ENCODE results near the gene CDH12. TPM values are rescaled to one million over a fixed set of nuclear protein-coding genes. Genes with fewer than 3 reads are reported as not detected.

Gene CDH12
- total and polyA plus RNA-seq, 4 experiments from 2014 or later = not detected

DNA sequence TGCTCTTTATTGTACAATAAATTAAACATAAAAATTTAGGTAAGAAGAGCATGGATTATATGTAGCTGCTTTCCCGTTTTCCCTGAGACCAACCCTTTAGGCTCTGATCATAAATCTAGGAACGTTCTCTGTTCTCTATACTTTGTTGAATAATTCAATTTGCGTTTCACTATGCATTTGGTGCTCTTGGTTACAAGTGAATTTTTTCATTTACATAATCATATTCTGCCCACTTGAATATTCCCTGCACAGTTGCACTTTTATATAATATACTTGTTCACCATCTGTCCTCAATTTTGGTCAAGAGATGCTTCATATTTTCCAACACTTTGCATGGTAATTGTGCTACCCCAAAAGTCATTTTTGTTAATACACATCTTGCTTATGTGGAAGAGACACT, 741.8 kb downstream of the CDH12 start:
- DNase-seq = no peak
- no peaks in the 10 kb centered on the region for H3K36me3 ChIP-seq (ENCODE audit: insufficient read depth, low read length)
- Mint-ChIP-seq H3K27me3 (no peaks in the 10 kb centered on the region), H3K4me1 (no peaks in the 10 kb centered on the region), H3K36me3 (no peaks in the 10 kb centered on the region), H3K4me3 (no peak overlapping the region), H3K9me3 (peaks cover under 1 to 12% (median 4%) of the 10 kb centered on the region in 8 donors), H3K27ac (no peak overlapping the region)
- no peak overlapping the region for H3K4me3 ChIP-seq (ENCODE audit: low read length in 2 of 2)
- no peaks in the 10 kb centered on the region for H3K9me3 ChIP-seq (ENCODE audit: control insufficient read depth in 1 of 2, low read length in 2 of 2)
- H3K27me3 ChIP-seq (ENCODE audit: insufficient read depth, low read length) = no peaks in the 10 kb centered on the region
- ChIA-PET CTCF (ENCODE audit: partially characterized antibody) (no interaction called here), POLR2A (ENCODE audit: partially characterized antibody) (no interaction called here)
- no peaks in the 10 kb centered on the region for H3K4me1 ChIP-seq (ENCODE audit: insufficient read depth, low read length)
- H3K27ac ChIP-seq (ENCODE audit: low read depth, low read length) = no peak overlapping the region
- intact Hi-C loops (cut with micrococcal nuclease) = no loop called here

DNA sequence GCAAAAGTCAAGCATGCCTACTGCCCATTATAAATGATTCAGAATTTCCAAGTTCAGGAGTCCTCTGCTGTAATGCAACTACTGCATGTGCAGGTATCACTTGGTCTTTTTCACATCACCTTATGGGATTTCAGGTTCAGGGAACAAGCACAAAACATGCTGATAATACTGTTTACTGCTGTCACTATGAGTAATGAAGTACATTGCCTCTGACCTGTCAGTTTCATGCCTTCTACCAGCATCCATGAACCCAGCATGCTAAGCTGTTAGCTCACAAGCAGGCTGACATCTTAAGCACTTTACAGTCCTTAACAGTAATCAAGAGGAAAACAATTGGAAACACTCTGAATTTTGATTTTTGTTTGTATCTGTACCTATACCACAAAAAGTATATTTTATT, 743.8 kb downstream of the CDH12 start:
- Mint-ChIP-seq H3K4me1 (no peaks in the 10 kb centered on the region), H3K27me3 (no peaks in the 10 kb centered on the region), H3K27ac (no peak overlapping the region), H3K36me3 (no peaks in the 10 kb centered on the region), H3K9me3 (peaks cover 0 to 10% (median 4%) of the 10 kb centered on the region in 8 donors), H3K4me3 (no peak overlapping the region)
- H3K4me3 ChIP-seq (ENCODE audit: low read length in 2 of 2) = no peak overlapping the region
- POLR2A ChIA-PET (ENCODE audit: partially characterized antibody) = no interaction called here
- no peak overlapping the region for H3K27ac ChIP-seq (ENCODE audit: low read depth, low read length)
- no peaks in the 10 kb centered on the region for H3K36me3 ChIP-seq (ENCODE audit: insufficient read depth, low read length)
- DNase-seq = no peak
- no peaks in the 10 kb centered on the region for H3K4me1 ChIP-seq (ENCODE audit: insufficient read depth, low read length)
- no peaks in the 10 kb centered on the region for H3K27me3 ChIP-seq (ENCODE audit: insufficient read depth, low read length)
- intact Hi-C loops (cut with micrococcal nuclease) = no loop called here
- CTCF ChIA-PET (ENCODE audit: partially characterized antibody) = no interaction called here
- H3K9me3 ChIP-seq (ENCODE audit: control insufficient read depth in 1 of 2, low read length in 2 of 2) = no peaks in the 10 kb centered on the region

- H3K9me3 ChIP-seq (ENCODE audit: control insufficient read depth in 1 of 2, low read length in 2 of 2) = no peaks in the 10 kb centered on the region
- Mint-ChIP-seq H3K27me3 (no peaks in the 10 kb centered on the region), H3K4me3 (no peak overlapping the region), H3K27ac (no peak overlapping the region), H3K4me1 (no peaks in the 10 kb centered on the region), H3K9me3 (peaks cover 0 to 10% (median 4%) of the 10 kb centered on the region in 8 donors), H3K36me3 (no peaks in the 10 kb centered on the region)
- no peak for DNase-seq
- H3K4me1 ChIP-seq (ENCODE audit: insufficient read depth, low read length) = no peaks in the 10 kb centered on the region
- no peak overlapping the region for H3K4me3 ChIP-seq (ENCODE audit: low read length in 2 of 2)
- H3K27me3 ChIP-seq (ENCODE audit: insufficient read depth, low read length) = no peaks in the 10 kb centered on the region
- ChIA-PET POLR2A (ENCODE audit: partially characterized antibody) (no interaction called here), CTCF (ENCODE audit: partially characterized antibody) (no interaction called here)
- intact Hi-C loops (cut with micrococcal nuclease) = no loop called here
- no peaks in the 10 kb centered on the region for H3K36me3 ChIP-seq (ENCODE audit: insufficient read depth, low read length)
- no peak overlapping the region for H3K27ac ChIP-seq (ENCODE audit: low read depth, low read length)
Measured at GRCh38 chr5:22108545-22108944, 744.6 kb downstream of the CDH12 start.

GRCh38 chr5:22102823-22103359, 750.3 kb downstream of the CDH12 start:
- ChIA-PET POLR2A (ENCODE audit: partially characterized antibody) (no interaction called here), CTCF (ENCODE audit: partially characterized antibody) (no interaction called here)
- Mint-ChIP-seq H3K27me3 (no peaks in the 10 kb centered on the region), H3K27ac (no peak overlapping the region), H3K4me3 (no peak overlapping the region), H3K9me3 (peaks cover 0 to 5% (median under 1%) of the 10 kb centered on the region in 8 donors), H3K4me1 (no peaks in the 10 kb centered on the region), H3K36me3 (no peaks in the 10 kb centered on the region)
- H3K4me3 ChIP-seq (ENCODE audit: low read length in 2 of 2) = no peak overlapping the region
- no peak overlapping the region for H3K27ac ChIP-seq (ENCODE audit: low read depth, low read length)
- DNase-seq = no peak
- intact Hi-C loops (cut with micrococcal nuclease) = no loop called here
- no peaks in the 10 kb centered on the region for H3K4me1 ChIP-seq (ENCODE audit: insufficient read depth, low read length)
- no peaks in the 10 kb centered on the region for H3K27me3 ChIP-seq (ENCODE audit: insufficient read depth, low read length)
- no peaks in the 10 kb centered on the region for H3K36me3 ChIP-seq (ENCODE audit: insufficient read depth, low read length)
- H3K9me3 ChIP-seq (ENCODE audit: control insufficient read depth in 1 of 2, low read length in 2 of 2) = no peaks in the 10 kb centered on the region

DNA sequence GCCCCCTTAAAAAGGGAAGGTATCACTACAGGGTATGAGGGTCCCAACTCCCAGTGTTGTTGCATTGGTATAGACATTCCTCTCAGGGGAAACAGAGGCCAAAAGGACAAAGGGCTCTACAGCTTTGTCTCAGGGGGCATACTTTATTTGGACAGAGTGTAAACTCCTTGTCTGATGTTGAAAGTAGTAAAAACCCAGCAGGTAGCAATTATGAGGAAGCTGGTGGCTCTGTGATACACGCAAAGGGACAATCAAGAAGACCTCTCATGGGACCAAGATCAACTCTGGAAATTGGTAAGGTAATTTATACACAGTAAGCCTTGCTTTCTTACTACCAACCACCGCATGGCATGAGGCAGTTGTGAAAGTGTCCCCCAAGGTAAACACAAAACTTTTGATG, 764.6 kb downstream of the CDH12 start:
- ChIA-PET CTCF (ENCODE audit: partially characterized antibody) (no interaction called here), POLR2A (ENCODE audit: partially characterized antibody) (no interaction called here)
- intact Hi-C loops (cut with micrococcal nuclease) = no loop called here
- H3K27me3 ChIP-seq (ENCODE audit: insufficient read depth, low read length) = no peaks in the 10 kb centered on the region
- H3K27ac Mint-ChIP-seq = no peak overlapping the region
- H3K36me3 ChIP-seq (ENCODE audit: insufficient read depth, low read length) = no peaks in the 10 kb centered on the region
- H3K4me1 ChIP-seq (ENCODE audit: insufficient read depth, low read length) = no peaks in the 10 kb centered on the region
- no peak for DNase-seq
- no peak overlapping the region for H3K4me3 ChIP-seq (ENCODE audit: low read length in 2 of 2)
- H3K4me3 Mint-ChIP-seq = no peak overlapping the region
- no peak overlapping the region for H3K27ac ChIP-seq (ENCODE audit: low read depth, low read length)
- H3K36me3 Mint-ChIP-seq = no peaks in the 10 kb centered on the region
- no peaks in the 10 kb centered on the region for H3K9me3 ChIP-seq (ENCODE audit: control insufficient read depth in 1 of 2, low read length in 2 of 2)
- no peaks in the 10 kb centered on the region for H3K27me3 Mint-ChIP-seq
- H3K9me3 Mint-ChIP-seq = peaks cover 0 to 15% (median 4%) of the 10 kb centered on the region in 8 donors
- no peaks in the 10 kb centered on the region for H3K4me1 Mint-ChIP-seq

GRCh38 chr5:22079566-22079965, 773.6 kb downstream of the CDH12 start:
- ChIA-PET CTCF (ENCODE audit: partially characterized antibody) (no interaction called here), POLR2A (ENCODE audit: partially characterized antibody) (no interaction called here)
- H3K4me3 Mint-ChIP-seq = no peak overlapping the region
- intact Hi-C loops (cut with micrococcal nuclease) = no loop called here
- no peaks in the 10 kb centered on the region for H3K4me1 ChIP-seq (ENCODE audit: insufficient read depth, low read length)
- H3K27me3 ChIP-seq (ENCODE audit: insufficient read depth, low read length) = no peaks in the 10 kb centered on the region
- no peaks in the 10 kb centered on the region for H3K9me3 ChIP-seq (ENCODE audit: control insufficient read depth in 1 of 2, low read length in 2 of 2)
- no peak overlapping the region for H3K4me3 ChIP-seq (ENCODE audit: low read length in 2 of 2)
- DNase-seq = no peak
- no peaks in the 10 kb centered on the region for H3K27me3 Mint-ChIP-seq
- peaks cover 0 to 8% (median 2%) of the 10 kb centered on the region in 8 donors for H3K9me3 Mint-ChIP-seq
- no peak overlapping the region for H3K27ac Mint-ChIP-seq
- H3K4me1 Mint-ChIP-seq = no peaks in the 10 kb centered on the region
- no peaks in the 10 kb centered on the region for H3K36me3 ChIP-seq (ENCODE audit: insufficient read depth, low read length)
- H3K27ac ChIP-seq (ENCODE audit: low read depth, low read length) = no peak overlapping the region
- H3K36me3 Mint-ChIP-seq = no peaks in the 10 kb centered on the region

GRCh38 chr5:22079002-22079401, 774.1 kb downstream of the CDH12 start:
- intact Hi-C loops (cut with micrococcal nuclease) = no loop called here
- peaks cover 0 to 8% (median 3%) of the 10 kb centered on the region in 8 donors for H3K9me3 Mint-ChIP-seq

GRCh38 chr5:22076586-22076985, 776.6 kb downstream of the CDH12 start:
- Histone ChIP-seq H3K27me3 (ENCODE audit: insufficient read depth, low read length) (no peaks in the 10 kb centered on the region), H3K9me3 (ENCODE audit: control insufficient read depth in 1 of 2, low read length in 2 of 2) (no peaks in the 10 kb centered on the region), H3K36me3 (ENCODE audit: insufficient read depth, low read length) (no peaks in the 10 kb centered on the region), H3K4me1 (ENCODE audit: insufficient read depth, low read length) (no peaks in the 10 kb centered on the region), H3K4me3 (ENCODE audit: low read length in 2 of 2) (no peak overlapping the region), H3K27ac (ENCODE audit: low read depth, low read length) (no peak overlapping the region)
- POLR2A ChIA-PET (ENCODE audit: partially characterized antibody) = no interaction called here
- no peak overlapping the region for H3K27ac Mint-ChIP-seq
- H3K9me3 Mint-ChIP-seq = peaks cover 0 to 14% (median 2%) of the 10 kb centered on the region in 8 donors
- intact Hi-C loops (cut with micrococcal nuclease) = no loop called here
- DNase-seq = no peak
- no peaks in the 10 kb centered on the region for H3K36me3 Mint-ChIP-seq
- no peaks in the 10 kb centered on the region for H3K4me1 Mint-ChIP-seq
- H3K27me3 Mint-ChIP-seq = no peaks in the 10 kb centered on the region
- CTCF ChIA-PET (ENCODE audit: partially characterized antibody) = no interaction called here
- no peak overlapping the region for H3K4me3 Mint-ChIP-seq

More at GRCh38 chr5:22079002-22079401, 774.1 kb downstream of the CDH12 start:
- no peaks in the 10 kb centered on the region for H3K4me1 ChIP-seq (ENCODE audit: insufficient read depth, low read length)
- no peaks in the 10 kb centered on the region for H3K9me3 ChIP-seq (ENCODE audit: control insufficient read depth in 1 of 2, low read length in 2 of 2)
- POLR2A ChIA-PET (ENCODE audit: partially characterized antibody) = no interaction called here
- Mint-ChIP-seq H3K4me1 (no peaks in the 10 kb centered on the region), H3K27ac (no peak overlapping the region), H3K4me3 (no peak overlapping the region), H3K27me3 (no peaks in the 10 kb centered on the region), H3K36me3 (no peaks in the 10 kb centered on the region)
- H3K27me3 ChIP-seq (ENCODE audit: insufficient read depth, low read length) = no peaks in the 10 kb centered on the region
- no peaks in the 10 kb centered on the region for H3K36me3 ChIP-seq (ENCODE audit: insufficient read depth, low read length)
- CTCF ChIA-PET (ENCODE audit: partially characterized antibody) = no interaction called here
- no peak overlapping the region for H3K27ac ChIP-seq (ENCODE audit: low read depth, low read length)
- no peak overlapping the region for H3K4me3 ChIP-seq (ENCODE audit: low read length in 2 of 2)
- no peak for DNase-seq
